OCI-LY1 (cell line): Measurements from ENCODE around the gene KIDINS220.

Experiments used
- H2AFZ ChIP-seq: fragments of 200-600 bp; sonication (generic), shearing (Covaris generic); 2 replicates; pipeline ENCODE4 v1.6.0; 2014; ENCODE audit warnings: antibody characterized with exemption, mild to moderate bottlenecking, low read length
- H3F3A ChIP-seq: fragments of 200-600 bp; sonication (generic), shearing (Covaris generic); 2 replicates; pipeline ENCODE4 v1.6.0; 2014; ENCODE audit warnings: mild to moderate bottlenecking, antibody characterized with exemption, low read length, moderate library complexity; ENCODE audit not compliant: insufficient read depth
- H3K27ac ChIP-seq: fragments of 200-600 bp; sonication (generic); 2 replicates; pipeline ENCODE4 v1.5.1; 2014; ENCODE audit warnings: low read length, mixed run types, mild to moderate bottlenecking, low read depth; ENCODE audit not compliant: poor library complexity, severe bottlenecking
- H3K27me3 ChIP-seq: fragments of 200-600 bp; sonication (generic); 2 replicates; pipeline ENCODE4 v1.6.0; 2014; ENCODE audit warnings: antibody characterized with exemption, mild to moderate bottlenecking, low read length, moderate library complexity; ENCODE audit not compliant: insufficient read depth
- H3K36me3 ChIP-seq: fragments of 200-600 bp; sonication (generic); 2 replicates; pipeline ENCODE4 v1.6.1; 2014; ENCODE audit warnings: mild to moderate bottlenecking, antibody characterized with exemption, low read length, moderate library complexity, mixed read lengths; ENCODE audit not compliant: insufficient read depth
- H3K4me1 ChIP-seq: fragments of 200-600 bp; sonication (generic); 2 replicates; pipeline ENCODE4 v1.5.1; 2014; ENCODE audit warnings: mild to moderate bottlenecking, low read length, moderate library complexity; ENCODE audit not compliant: insufficient read depth, severe bottlenecking
- H3K4me2 ChIP-seq: fragments of 200-600 bp; sonication (generic), shearing (Covaris generic); 2 replicates; pipeline ENCODE4 v1.6.1; 2014; ENCODE audit warnings: low read length
- H3K4me3 ChIP-seq: fragments of 200-600 bp; sonication (generic); 2 replicates; pipeline ENCODE4 v1.5.1; 2014; ENCODE audit warnings: low read length, low read depth, mild to moderate bottlenecking, mixed read lengths; ENCODE audit not compliant: poor library complexity, severe bottlenecking
- H3K79me2 ChIP-seq: fragments of 200-600 bp; shearing (Covaris generic); 2 replicates; pipeline ENCODE4 v1.6.1; 2016; ENCODE audit warnings: mixed run types, low read length, mixed read lengths; ENCODE audit not compliant: insufficient read depth
- H3K9ac ChIP-seq: fragments of 200-600 bp; sonication (generic), shearing (Covaris generic); 2 replicates; pipeline ENCODE4 v1.6.1; 2014; ENCODE audit warnings: mild to moderate bottlenecking, low read length, mixed read lengths
- H3K9me2 ChIP-seq: fragments of 200-600 bp; sonication (generic), shearing (Covaris generic); 2 replicates; pipeline ENCODE4 v1.6.1; 2014; ENCODE audit warnings: low read depth, mild to moderate bottlenecking, low read length, mixed read lengths
- H3K9me3 ChIP-seq: fragments of 200-600 bp; shearing (Covaris generic); 2 replicates; pipeline ENCODE4 v1.6.1; 2014; ENCODE audit warnings: low read length, mixed read lengths
- H4K20me1 ChIP-seq: fragments of 200-600 bp; sonication (generic), shearing (Covaris generic); 2 replicates; pipeline ENCODE4 v1.6.0; 2016; ENCODE audit warnings: mild to moderate bottlenecking, low read length; ENCODE audit not compliant: insufficient read depth
- CTCF ChIP-seq: fragments of 200-600 bp; sonication (generic), shearing (Covaris generic); IDR thresholded peaks from 2 replicates; pipeline ENCODE4 v1.5.1; 2017; ENCODE audit warnings: mild to moderate bottlenecking, antibody characterized with exemption, low read length, moderate library complexity, mixed read lengths
- EZH2 ChIP-seq: fragments of 200-600 bp; sonication (generic), shearing (Covaris generic); IDR thresholded peaks from 2 replicates; pipeline ENCODE4 v1.8.0; 2017; ENCODE audit warnings: borderline replicate concordance, mixed run types, mild to moderate bottlenecking, antibody characterized with exemption, low read length, moderate library complexity, mixed read lengths

The KIDINS220 gene

GRCh38 chr2:8885449-8886201 is 48.2 kb upstream of the KIDINS220 start:
- Histone ChIP-seq H3K79me2 (no peaks in the 10 kb centered on the region), H3K4me2 (no peak overlapping the region), H3K4me1 (no peaks in the 10 kb centered on the region), H3K9me2 (no peaks in the 10 kb centered on the region), H3K36me3 (no peaks in the 10 kb centered on the region), H3K9ac (no peak overlapping the region), H3K4me3 (no peak overlapping the region), H4K20me1 (no peaks in the 10 kb centered on the region), H3K9me3 (no peaks in the 10 kb centered on the region), H3K27me3 (no peaks in the 10 kb centered on the region), H3F3A (no peaks in the 10 kb centered on the region), H3K27ac (no peak overlapping the region), H2AFZ (no peak overlapping the region)
- no peak for TF ChIP-seq CTCF
- no peak for TF ChIP-seq EZH2

GRCh38 chr2:8884812-8885211 is 47.4 kb upstream of the KIDINS220 start:
- no peak overlapping the region for H2AFZ ChIP-seq
- no peaks in the 10 kb centered on the region for H3K9me3 ChIP-seq
- H3K27me3 ChIP-seq = no peaks in the 10 kb centered on the region
- no peaks in the 10 kb centered on the region for H4K20me1 ChIP-seq
- H3K9ac ChIP-seq = no peak overlapping the region
- H3K36me3 ChIP-seq = no peaks in the 10 kb centered on the region
- no peak overlapping the region for H3K4me2 ChIP-seq
- no peak overlapping the region for H3K4me3 ChIP-seq
- H3K9me2 ChIP-seq = no peaks in the 10 kb centered on the region
- TF ChIP-seq CTCF (no peak), EZH2 (no peak)
- no peak overlapping the region for H3K27ac ChIP-seq
- H3K4me1 ChIP-seq = no peaks in the 10 kb centered on the region
- no peaks in the 10 kb centered on the region for H3F3A ChIP-seq
- no peaks in the 10 kb centered on the region for H3K79me2 ChIP-seq

GRCh38 chr2:8882094-8882493 is 44.7 kb upstream of the KIDINS220 start:
- Histone ChIP-seq H2AFZ (no peak overlapping the region), H3K36me3 (no peaks in the 10 kb centered on the region), H3K4me2 (no peak overlapping the region), H3F3A (no peaks in the 10 kb centered on the region), H3K4me3 (no peak overlapping the region), H3K9ac (no peak overlapping the region), H3K4me1 (no peaks in the 10 kb centered on the region), H3K79me2 (no peaks in the 10 kb centered on the region), H3K27me3 (no peaks in the 10 kb centered on the region), H4K20me1 (no peaks in the 10 kb centered on the region), H3K9me3 (no peaks in the 10 kb centered on the region), H3K27ac (no peak overlapping the region), H3K9me2 (no peaks in the 10 kb centered on the region)
- TF ChIP-seq CTCF (peak; percentile 52), EZH2 (no peak)
